ENCODE measurements around the gene CHPF. TPM values are rescaled to one million over a fixed set of nuclear protein-coding genes. Genes with fewer than 3 reads are reported as not detected.

Gene CHPF
- polyA plus RNA-seq, 1 experiment = 119 TPM

GRCh38 chr2:219526320-219527075 is 17.1 kb downstream of the CHPF start:
- ChIA-PET CTCF (interaction anchor here (0.8 to 42.0 kb wide), 7 partner anchors 2 to 367 kb away, joined by 3 to 872 read pairs (median 6); partner anchors contain the start of genes ASIC4, CHPF, GMPPA and TMEM198), POLR2A (interaction anchor here (0.6 kb wide), 1 partner anchor 108 kb away, joined by 3 read pairs; the partner anchor contains the start of gene DES)
- peaks cover 12% of the 10 kb centered on the region for H3K27me3 ChIP-seq (ENCODE audit: control insufficient read depth, insufficient read depth, low read length)
- no peaks in the 10 kb centered on the region for H3K36me3 ChIP-seq (ENCODE audit: control insufficient read depth, insufficient read depth, low read length)
- no peak overlapping the region for H3K4me3 ChIP-seq (ENCODE audit: low read depth, low read length)
- no peak for TF ChIP-seq CTCF (IDR thresholded peaks at IDR 0.05; ENCODE audit: insufficient read depth, low read depth, low read length)
- DNase-seq (ENCODE audit: low read depth) = no peak

GRCh38 chr2:219525533-219526232 is 17.9 kb downstream of the CHPF start:
- no peak for DNase-seq (ENCODE audit: low read depth)
- no peak overlapping the region for H3K4me3 ChIP-seq (ENCODE audit: low read depth, low read length)
- TF ChIP-seq CTCF (IDR thresholded peaks at IDR 0.05; ENCODE audit: insufficient read depth, low read depth, low read length) = no peak
- CTCF ChIA-PET = interaction anchor here (1.9 to 42.0 kb wide), 4 partner anchors 3 to 122 kb away, joined by 6 to 872 read pairs (median 582); partner anchors contain the start of genes ASIC4, CHPF, GMPPA and TMEM198
- no peaks in the 10 kb centered on the region for H3K36me3 ChIP-seq (ENCODE audit: control insufficient read depth, insufficient read depth, low read length)
- POLR2A ChIA-PET = interaction anchor here (0.6 kb wide), 1 partner anchor 107 kb away, joined by 3 read pairs; the partner anchor contains the start of gene DES
- H3K27me3 ChIP-seq (ENCODE audit: control insufficient read depth, insufficient read depth, low read length) = peaks cover 12% of the 10 kb centered on the region

GRCh38 chr2:219524817-219525216 is 18.8 kb downstream of the CHPF start:
- Histone ChIP-seq H3K36me3 (ENCODE audit: control insufficient read depth, insufficient read depth, low read length) (no peaks in the 10 kb centered on the region), H3K27me3 (ENCODE audit: control insufficient read depth, insufficient read depth, low read length) (peaks cover 12% of the 10 kb centered on the region), H3K4me3 (ENCODE audit: low read depth, low read length) (no peak overlapping the region)
- no peak for TF ChIP-seq CTCF (IDR thresholded peaks at IDR 0.05; ENCODE audit: insufficient read depth, low read depth, low read length)
- CTCF ChIA-PET = interaction anchor here (1.9 to 42.0 kb wide), 4 partner anchors 4 to 121 kb away, joined by 6 to 872 read pairs (median 582); partner anchors contain the start of genes ASIC4, CHPF, GMPPA and TMEM198
- no peak for DNase-seq (ENCODE audit: low read depth)
- POLR2A ChIA-PET = no interaction called here

- DNase-seq (ENCODE audit: low read depth) = no peak
- Histone ChIP-seq H3K4me3 (ENCODE audit: low read depth, low read length) (no peak overlapping the region), H3K36me3 (ENCODE audit: control insufficient read depth, insufficient read depth, low read length) (no peaks in the 10 kb centered on the region), H3K27me3 (ENCODE audit: control insufficient read depth, insufficient read depth, low read length) (peaks cover 2% of the 10 kb centered on the region)
- POLR2A ChIA-PET = no interaction called here
- CTCF ChIA-PET = interaction anchor here (0.7 to 42.0 kb wide), 5 partner anchors 5 to 120 kb away, joined by 3 to 872 read pairs (median 291); partner anchors contain the start of genes ASIC4, CHPF, GMPPA and TMEM198
- no peak for TF ChIP-seq CTCF (IDR thresholded peaks at IDR 0.05; ENCODE audit: insufficient read depth, low read depth, low read length)
Measured at GRCh38 chr2:219523031-219523671, 20.5 kb downstream of the CHPF start.
